NCI-H2107 treated with DMSO at 0.1 percent for 48 hours (cell line): ENCODE results near the gene JAK1.
"Not testable (repeated sequence)": the region's sequence is repeated elsewhere in the genome, so short reads cannot be mapped to it uniquely, and the experiment has no call there.

ENCODE experiments used
- DNase-seq: peaks from one replicate; lab custom pipeline; 2025; ENCODE audit not compliant: unreplicated experiment; lab: John Stamatoyannopoulos, UW

The JAK1 gene

GRCh38 chr1:64842224-64842623 lies 124.1 kb downstream of the JAK1 start:
- DNase-seq, result no peak

GRCh38 chr1:64841330-64842065 lies 124.9 kb downstream of the JAK1 start:
- DNase-seq, result no peak

- peak; percentile 63 for DNase-seq
Observed at GRCh38 chr1:64839732-64840405, 126.5 kb downstream of the JAK1 start.

- DNase-seq, result no peak
Observed at GRCh38 chr1:64839261-64839660, 127.1 kb downstream of the JAK1 start.

GRCh38 chr1:64838486-64838885 lies 127.9 kb downstream of the JAK1 start:
- DNase-seq, result no peak

- DNase-seq, result no peak
Observed at GRCh38 chr1:64836802-64837201, 129.5 kb downstream of the JAK1 start.

- no peak for DNase-seq
Observed at GRCh38 chr1:64834734-64835133, 131.6 kb downstream of the JAK1 start.

GRCh38 chr1:64830030-64830651 lies 136.2 kb downstream of the JAK1 start:
- DNase-seq, result no peak

- DNase-seq, result no peak
Observed at GRCh38 chr1:64829411-64830029, 136.8 kb downstream of the JAK1 start.

- DNase-seq, result no peak
Observed at GRCh38 chr1:64828829-64829228, 137.5 kb downstream of the JAK1 start.

- no peak for DNase-seq
Observed at GRCh38 chr1:64826991-64827390, 139.4 kb downstream of the JAK1 start.

GRCh38 chr1:64823691-64824476 lies 142.5 kb downstream of the JAK1 start:
- DNase-seq, result peak; percentile 90

- no peak for DNase-seq
Observed at GRCh38 chr1:64822621-64823020, 143.7 kb downstream of the JAK1 start.

GRCh38 chr1:64820572-64820971 lies 145.8 kb downstream of the JAK1 start:
- DNase-seq, result not testable (repeated sequence)

- DNase-seq, result not testable (repeated sequence)
Observed at GRCh38 chr1:64817364-64817763, 149.0 kb downstream of the JAK1 start.

- DNase-seq, result no peak
Observed at GRCh38 chr1:64814427-64814826, 151.9 kb downstream of the JAK1 start.

GRCh38 chr1:64811131-64811530 lies 155.2 kb downstream of the JAK1 start:
- peak; percentile 66 for DNase-seq

GRCh38 chr1:64810001-64810400 lies 156.3 kb downstream of the JAK1 start:
- no peak for DNase-seq

- no peak for DNase-seq
Observed at GRCh38 chr1:64809309-64809708, 157.0 kb downstream of the JAK1 start.

- DNase-seq, result no peak
Observed at GRCh38 chr1:64801851-64802523, 164.4 kb downstream of the JAK1 start.
